SK-N-SH (cell line): ENCODE measurements around the gene ZNF474. TPM values are rescaled to one million over a fixed set of nuclear protein-coding genes. Genes with fewer than 3 reads are reported as not detected.

Experiments used
- CTCF ChIA-PET: fragments of 300-600, 350-600 bp; formaldehyde crosslinking; extraction: SDS; loops from one replicate; lab custom pipeline; 2021; lab: Yijun Ruan, JAX
- POLR2A ChIA-PET: fragments of 350-600 bp; sonication (Branson Sonifier 250); formaldehyde crosslinking; extraction: SDS; loops from one replicate; lab custom pipeline; 2020; ENCODE audit warnings: antibody characterized with exemption, inconsistent platforms; lab: Yijun Ruan, JAX
- DNase-seq: peaks from one replicate; pipeline ENCODE4 v3.0.0; 2012
- H2AFZ ChIP-seq: fragments of 200-600 bp; sonication (generic); 2 replicates; pipeline ENCODE4 v1.8.1; 2016; ENCODE audit warnings: antibody characterized with exemption, mild to moderate bottlenecking, low read depth
- H3F3A ChIP-seq: fragments of 200-600 bp; sonication (generic); replicated peaks from 2 replicates; pipeline ENCODE3; 2016; ENCODE audit warnings: antibody characterized with exemption, mild to moderate bottlenecking; ENCODE audit not compliant: insufficient read depth
- H3K27ac ChIP-seq, 2 experiments: fragments of 200-500 bp in 1 of 2; fragments of 200-600 bp in 1 of 2; sonication (Bioruptor generic) in 1 of 2; sonication (generic), shearing (Covaris generic) in 1 of 2; 2 replicates each; pipeline versions ENCODE4 v1.5.1 to v1.6.1; 2014 to 2016; ENCODE audit warnings: low read depth in 2 of 2, inconsistent platforms in 1 of 2, low read length in 1 of 2, mild to moderate bottlenecking in 1 of 2, mixed read lengths in 1 of 2
- H3K27me3 ChIP-seq: fragments of 200-600 bp; sonication (generic), shearing (Covaris generic); 2 replicates; pipeline ENCODE4 v1.6.1; 2016; ENCODE audit warnings: mixed run types; ENCODE audit not compliant: insufficient read depth
- H3K36me3 ChIP-seq, 2 experiments: fragments of 200-500 bp in 1 of 2; fragments of 200-600 bp in 1 of 2; sonication (Bioruptor generic) in 1 of 2; sonication (generic) in 1 of 2; replicated peaks in 1 of 2; 2 replicates each; pipeline versions ENCODE3 to v1.5.1; 2014 to 2016; ENCODE audit warnings: low read length in 1 of 2, mild to moderate bottlenecking in 1 of 2; ENCODE audit not compliant: insufficient read depth in 2 of 2, control insufficient read depth in 1 of 2
- H3K4me1 ChIP-seq, 2 experiments: fragments of 200-500 bp in 1 of 2; fragments of 200-600 bp in 1 of 2; sonication (Bioruptor generic) in 1 of 2; sonication (generic), shearing (Covaris generic) in 1 of 2; 2 replicates each; pipeline versions ENCODE4 v1.5.1 to v1.6.1; 2014 to 2016; ENCODE audit warnings: low read depth in 1 of 2, low read length in 1 of 2, mixed run types in 1 of 2; ENCODE audit not compliant: insufficient read depth in 2 of 2, control insufficient read depth in 1 of 2
- H3K4me2 ChIP-seq: fragments of 200-600 bp; sonication (generic), shearing (Covaris generic); 2 replicates; pipeline ENCODE4 v1.6.1; 2017; ENCODE audit warnings: mixed run types
- H3K4me3 ChIP-seq, 2 experiments: fragments of 200-500 bp in 1 of 2; fragments of 200-600 bp in 1 of 2; sonication (Bioruptor generic) in 1 of 2; sonication (generic), shearing (Covaris generic) in 1 of 2; 2 replicates each; pipeline versions ENCODE4 v1.5.1 to v1.8.1; 2014 to 2016; ENCODE audit warnings: low read depth in 2 of 2, inconsistent platforms in 1 of 2, low read length in 1 of 2, mild to moderate bottlenecking in 1 of 2, mixed read lengths in 1 of 2, moderate library complexity in 1 of 2
- H3K79me2 ChIP-seq: fragments of 200-600 bp; sonication (generic); 2 replicates; pipeline ENCODE4 v1.8.1; 2017; ENCODE audit warnings: mild to moderate bottlenecking; ENCODE audit not compliant: insufficient read depth
- H3K9ac ChIP-seq: fragments of 200-600 bp; sonication (generic); 2 replicates; pipeline ENCODE4 v1.6.1; 2017; ENCODE audit warnings: mixed run types
- H3K9me2 ChIP-seq: fragments of 200-600 bp; sonication (generic); 2 replicates; pipeline ENCODE4 v1.6.1; 2017; ENCODE audit warnings: mixed run types
- H3K9me3 ChIP-seq: fragments of 200-600 bp; sonication (generic); 2 replicates; pipeline ENCODE4 v1.6.1; 2017; ENCODE audit warnings: mixed run types, mild to moderate bottlenecking, moderate library complexity
- H4K20me1 ChIP-seq: fragments of 200-600 bp; sonication (generic); 2 replicates; pipeline ENCODE4 v1.6.1; 2017; ENCODE audit warnings: mild to moderate bottlenecking, mixed run types; ENCODE audit not compliant: insufficient read depth
- CHD2 ChIP-seq: fragments of 150-350 bp; IDR thresholded peaks from 2 replicates; pipeline ENCODE4 v1.6.1; 2018; ENCODE audit warnings: low read length; ENCODE audit not compliant: partially characterized antibody
- ELF1 ChIP-seq: IDR thresholded peaks from 2 replicates; pipeline ENCODE4 v1.4.0; 2012
- FOSL2 ChIP-seq: IDR thresholded peaks from 2 replicates; pipeline ENCODE4 v1.4.0; 2012; ENCODE audit warnings: low read depth, mild to moderate bottlenecking, moderate library complexity, borderline replicate concordance
- FOXJ3 ChIP-seq: sonication (generic); formaldehyde crosslinking; IDR thresholded peaks from 2 replicates; pipeline ENCODE4 v1.5.1; 2020; ENCODE audit warnings: mild to moderate bottlenecking, missing genetic modification reagents
- FOXM1 ChIP-seq: IDR thresholded peaks from 2 replicates; pipeline ENCODE4 v1.4.0; 2012; ENCODE audit warnings: low read depth, mild to moderate bottlenecking
- GATA2 ChIP-seq: sonication (generic); formaldehyde crosslinking; IDR thresholded peaks from 2 replicates; pipeline ENCODE4 v1.5.0; 2020; ENCODE audit warnings: mild to moderate bottlenecking, missing genetic modification reagents
- MXI1 ChIP-seq: IDR thresholded peaks from 2 replicates; pipeline ENCODE4 v1.6.1; 2012; ENCODE audit warnings: mild to moderate bottlenecking, low read depth, low read length, improper control_type of control experiment
- NFIC ChIP-seq: IDR thresholded peaks from 2 replicates; pipeline ENCODE4 v1.4.0; 2012; ENCODE audit warnings: borderline replicate concordance
- NRF1 ChIP-seq: IDR thresholded peaks from 2 replicates; pipeline ENCODE4 v1.6.1; 2012; ENCODE audit warnings: low read depth, mild to moderate bottlenecking, low read length
- POLR2AphosphoS5 ChIP-seq: IDR thresholded peaks from 2 replicates; pipeline ENCODE4 v1.6.1; 2012; ENCODE audit warnings: low read depth, low read length
- RAD21 ChIP-seq: IDR thresholded peaks from 2 replicates; pipeline ENCODE4 v1.6.1; 2012; ENCODE audit warnings: mild to moderate bottlenecking, low read length
- RCOR1 ChIP-seq: fragments of 150-350 bp; IDR thresholded peaks from 2 replicates; pipeline ENCODE4 v1.6.1; 2017; ENCODE audit warnings: antibody characterized with exemption, low read length
- RXRA ChIP-seq: IDR thresholded peaks from 2 replicates; pipeline ENCODE4 v1.4.0; 2012; ENCODE audit warnings: low read depth, mild to moderate bottlenecking, borderline replicate concordance
- SIN3A ChIP-seq: IDR thresholded peaks from 2 replicates; pipeline ENCODE4 v1.6.1; 2012; ENCODE audit warnings: low read depth, mild to moderate bottlenecking, low read length, moderate library complexity, borderline replicate concordance
- TAF1 ChIP-seq: IDR thresholded peaks from 2 replicates; pipeline ENCODE4 v1.6.1; 2012; ENCODE audit warnings: low read depth, mild to moderate bottlenecking, low read length, moderate library complexity, borderline replicate concordance
- TCF12 ChIP-seq: IDR thresholded peaks from 2 replicates; pipeline ENCODE4 v1.4.0; 2012
- WGBS: methylation state at CpG from one replicate; pipeline ENCODE4 v1.1.6; 2017; ENCODE audit warnings: low lambda C conversion rate; 5-methylcytosine and 5-hydroxymethylcytosine counted together
- polyA plus RNA-seq, 3 experiments: library from polyadenylated mRNA; depleted of rRNA; stranded (reverse); fragments of >200 nt; gene quantifications; 2 replicates each; pipeline ENCODE4 v1.2.3, GENCODE V29; 2012
- TF ChIP-seq, protein P1 (sequence below): IDR thresholded peaks from 2 replicates; pipeline ENCODE4 v1.4.0; 2012; ENCODE audit warnings: low read depth, borderline replicate concordance
- TF ChIP-seq, protein P2 (sequence below): fragments of 150-350 bp; IDR thresholded peaks from 2 replicates; pipeline ENCODE4 v1.6.1; 2016; ENCODE audit warnings: mild to moderate bottlenecking, low read depth, low read length
- TF ChIP-seq, protein P3 (sequence below): IDR thresholded peaks from 2 replicates; pipeline ENCODE4 v1.6.1; 2012; ENCODE audit warnings: mild to moderate bottlenecking, low read depth, low read length, moderate library complexity
- TF ChIP-seq, protein P4 (sequence below): fragments of 200-600 bp; sonication (generic); IDR thresholded peaks from 2 replicates; pipeline ENCODE4 v1.6.1; 2017; ENCODE audit warnings: antibody characterized with exemption, mild to moderate bottlenecking, moderate library complexity
- TF ChIP-seq, protein P5 (sequence below): IDR thresholded peaks from 2 replicates; pipeline ENCODE4; 2012
- TF ChIP-seq, protein P6 (sequence below): IDR thresholded peaks from 2 replicates; pipeline ENCODE4 v1.4.0; 2012; ENCODE audit warnings: low read depth, borderline replicate concordance

Gene ZNF474
- polyA plus RNA-seq, 1 of the 3 experiments (the other 2 are of a cell fraction): 0.08 TPM

DNA sequence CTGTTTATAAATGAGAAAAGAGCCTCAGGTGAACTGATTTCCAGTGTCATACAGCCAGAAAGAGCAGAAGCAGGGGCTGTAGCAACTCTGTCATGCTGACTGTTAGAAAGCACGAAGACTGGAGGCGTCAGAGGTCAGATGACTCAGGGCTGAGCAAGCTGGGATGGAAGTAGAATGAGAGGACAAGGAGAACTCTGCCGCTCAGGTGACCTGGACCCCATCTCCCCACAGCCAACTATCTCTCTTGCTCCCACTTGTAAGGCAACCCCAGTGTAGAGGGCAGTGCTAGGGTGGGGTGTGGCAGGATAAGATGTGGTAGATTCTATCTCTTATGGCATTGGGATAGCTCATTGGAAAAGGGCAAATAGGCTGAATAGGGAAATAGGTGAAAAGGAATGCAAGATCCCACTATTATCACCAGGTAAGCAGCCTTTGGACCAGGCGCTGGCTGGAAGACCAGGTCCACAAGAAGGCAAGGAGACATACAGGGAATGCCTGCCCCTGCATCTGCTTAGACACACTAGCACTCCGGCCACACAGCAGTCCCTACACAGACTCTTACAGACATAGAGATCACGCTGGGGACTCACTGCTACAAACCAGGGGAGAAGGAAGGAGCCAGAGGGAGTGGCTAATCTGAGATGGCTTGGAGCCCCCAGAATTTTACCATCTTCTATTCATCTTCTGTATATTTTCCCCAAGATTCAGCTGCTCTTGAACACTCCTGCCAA lies 30.1 kb upstream of the ZNF474 start:
- Histone ChIP-seq H2AFZ (peak overlapping the region; percentile 57), H4K20me1 (no peaks in the 10 kb centered on the region), H3K9me2 (no peaks in the 10 kb centered on the region), H3F3A (peaks cover 27% of the 10 kb centered on the region), H3K4me1 (peaks cover 0 to 19% of the 10 kb centered on the region in 2 experiments; a peak in 3 of 4 replicates), H3K4me2 (peak overlapping the region; percentile 53), H3K9ac (0 out of 2 replicates have a peak overlapping the region, but pooled peaks have one; percentile 21), H3K36me3 (no peaks in the 10 kb centered on the region), H3K27ac (peak overlapping the region in 1 of 2 experiments; percentile 61; a peak in 2 of 4 replicates), H3K9me3 (no peaks in the 10 kb centered on the region), H3K4me3 (no peak overlapping the region; a peak in 1 of 4 replicates), H3K27me3 (no peaks in the 10 kb centered on the region), H3K79me2 (no peaks in the 10 kb centered on the region)
- ChIA-PET CTCF (interaction anchor here (0.9 to 1.4 kb wide), 2 partner anchors 21 to 95 kb away, joined by 3 read pairs; partner anchors contain the start of gene LOX), POLR2A (no interaction called here)
- 45% methylated on average over 4 of the region's 6 CpGs for WGBS
- DNase-seq: no peak
- TF ChIP-seq POLR2AphosphoS5 (no peak), SIN3A (no peak), MXI1 (no peak), GATA2 (CRISPR knock-in tag) (no peak), NRF1 (no peak), RXRA (no peak; the same call in 1 of the 2 replicates), RAD21 (no peak), CHD2 (no peak), TAF1 (no peak), TCF12 (peak; percentile 46; the same call in 1 of the 2 replicates), FOXJ3 (no peak), ELF1 (no peak), FOSL2 (peak; percentile 73; the same call in 1 of the 2 replicates), FOXM1 (no peak), NFIC (no peak), RCOR1 (no peak)
- TF ChIP-seq, protein P1, sequence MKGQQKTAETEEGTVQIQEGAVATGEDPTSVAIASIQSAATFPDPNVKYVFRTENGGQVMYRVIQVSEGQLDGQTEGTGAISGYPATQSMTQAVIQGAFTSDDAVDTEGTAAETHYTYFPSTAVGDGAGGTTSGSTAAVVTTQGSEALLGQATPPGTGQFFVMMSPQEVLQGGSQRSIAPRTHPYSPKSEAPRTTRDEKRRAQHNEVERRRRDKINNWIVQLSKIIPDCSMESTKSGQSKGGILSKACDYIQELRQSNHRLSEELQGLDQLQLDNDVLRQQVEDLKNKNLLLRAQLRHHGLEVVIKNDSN: no peak
- TF ChIP-seq, protein P2, sequence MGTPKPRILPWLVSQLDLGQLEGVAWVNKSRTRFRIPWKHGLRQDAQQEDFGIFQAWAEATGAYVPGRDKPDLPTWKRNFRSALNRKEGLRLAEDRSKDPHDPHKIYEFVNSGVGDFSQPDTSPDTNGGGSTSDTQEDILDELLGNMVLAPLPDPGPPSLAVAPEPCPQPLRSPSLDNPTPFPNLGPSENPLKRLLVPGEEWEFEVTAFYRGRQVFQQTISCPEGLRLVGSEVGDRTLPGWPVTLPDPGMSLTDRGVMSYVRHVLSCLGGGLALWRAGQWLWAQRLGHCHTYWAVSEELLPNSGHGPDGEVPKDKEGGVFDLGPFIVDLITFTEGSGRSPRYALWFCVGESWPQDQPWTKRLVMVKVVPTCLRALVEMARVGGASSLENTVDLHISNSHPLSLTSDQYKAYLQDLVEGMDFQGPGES: no peak
- TF ChIP-seq, protein P3, sequence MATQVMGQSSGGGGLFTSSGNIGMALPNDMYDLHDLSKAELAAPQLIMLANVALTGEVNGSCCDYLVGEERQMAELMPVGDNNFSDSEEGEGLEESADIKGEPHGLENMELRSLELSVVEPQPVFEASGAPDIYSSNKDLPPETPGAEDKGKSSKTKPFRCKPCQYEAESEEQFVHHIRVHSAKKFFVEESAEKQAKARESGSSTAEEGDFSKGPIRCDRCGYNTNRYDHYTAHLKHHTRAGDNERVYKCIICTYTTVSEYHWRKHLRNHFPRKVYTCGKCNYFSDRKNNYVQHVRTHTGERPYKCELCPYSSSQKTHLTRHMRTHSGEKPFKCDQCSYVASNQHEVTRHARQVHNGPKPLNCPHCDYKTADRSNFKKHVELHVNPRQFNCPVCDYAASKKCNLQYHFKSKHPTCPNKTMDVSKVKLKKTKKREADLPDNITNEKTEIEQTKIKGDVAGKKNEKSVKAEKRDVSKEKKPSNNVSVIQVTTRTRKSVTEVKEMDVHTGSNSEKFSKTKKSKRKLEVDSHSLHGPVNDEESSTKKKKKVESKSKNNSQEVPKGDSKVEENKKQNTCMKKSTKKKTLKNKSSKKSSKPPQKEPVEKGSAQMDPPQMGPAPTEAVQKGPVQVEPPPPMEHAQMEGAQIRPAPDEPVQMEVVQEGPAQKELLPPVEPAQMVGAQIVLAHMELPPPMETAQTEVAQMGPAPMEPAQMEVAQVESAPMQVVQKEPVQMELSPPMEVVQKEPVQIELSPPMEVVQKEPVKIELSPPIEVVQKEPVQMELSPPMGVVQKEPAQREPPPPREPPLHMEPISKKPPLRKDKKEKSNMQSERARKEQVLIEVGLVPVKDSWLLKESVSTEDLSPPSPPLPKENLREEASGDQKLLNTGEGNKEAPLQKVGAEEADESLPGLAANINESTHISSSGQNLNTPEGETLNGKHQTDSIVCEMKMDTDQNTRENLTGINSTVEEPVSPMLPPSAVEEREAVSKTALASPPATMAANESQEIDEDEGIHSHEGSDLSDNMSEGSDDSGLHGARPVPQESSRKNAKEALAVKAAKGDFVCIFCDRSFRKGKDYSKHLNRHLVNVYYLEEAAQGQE: no peak
- TF ChIP-seq, protein P4, sequence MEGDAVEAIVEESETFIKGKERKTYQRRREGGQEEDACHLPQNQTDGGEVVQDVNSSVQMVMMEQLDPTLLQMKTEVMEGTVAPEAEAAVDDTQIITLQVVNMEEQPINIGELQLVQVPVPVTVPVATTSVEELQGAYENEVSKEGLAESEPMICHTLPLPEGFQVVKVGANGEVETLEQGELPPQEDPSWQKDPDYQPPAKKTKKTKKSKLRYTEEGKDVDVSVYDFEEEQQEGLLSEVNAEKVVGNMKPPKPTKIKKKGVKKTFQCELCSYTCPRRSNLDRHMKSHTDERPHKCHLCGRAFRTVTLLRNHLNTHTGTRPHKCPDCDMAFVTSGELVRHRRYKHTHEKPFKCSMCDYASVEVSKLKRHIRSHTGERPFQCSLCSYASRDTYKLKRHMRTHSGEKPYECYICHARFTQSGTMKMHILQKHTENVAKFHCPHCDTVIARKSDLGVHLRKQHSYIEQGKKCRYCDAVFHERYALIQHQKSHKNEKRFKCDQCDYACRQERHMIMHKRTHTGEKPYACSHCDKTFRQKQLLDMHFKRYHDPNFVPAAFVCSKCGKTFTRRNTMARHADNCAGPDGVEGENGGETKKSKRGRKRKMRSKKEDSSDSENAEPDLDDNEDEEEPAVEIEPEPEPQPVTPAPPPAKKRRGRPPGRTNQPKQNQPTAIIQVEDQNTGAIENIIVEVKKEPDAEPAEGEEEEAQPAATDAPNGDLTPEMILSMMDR: no peak
- TF ChIP-seq, protein P5, sequence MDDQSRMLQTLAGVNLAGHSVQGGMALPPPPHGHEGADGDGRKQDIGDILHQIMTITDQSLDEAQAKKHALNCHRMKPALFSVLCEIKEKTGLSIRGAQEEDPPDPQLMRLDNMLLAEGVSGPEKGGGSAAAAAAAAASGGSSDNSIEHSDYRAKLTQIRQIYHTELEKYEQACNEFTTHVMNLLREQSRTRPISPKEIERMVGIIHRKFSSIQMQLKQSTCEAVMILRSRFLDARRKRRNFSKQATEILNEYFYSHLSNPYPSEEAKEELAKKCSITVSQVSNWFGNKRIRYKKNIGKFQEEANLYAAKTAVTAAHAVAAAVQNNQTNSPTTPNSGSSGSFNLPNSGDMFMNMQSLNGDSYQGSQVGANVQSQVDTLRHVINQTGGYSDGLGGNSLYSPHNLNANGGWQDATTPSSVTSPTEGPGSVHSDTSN: peak; percentile 23; the same call in 1 of the 2 replicates
- TF ChIP-seq, protein P6, sequence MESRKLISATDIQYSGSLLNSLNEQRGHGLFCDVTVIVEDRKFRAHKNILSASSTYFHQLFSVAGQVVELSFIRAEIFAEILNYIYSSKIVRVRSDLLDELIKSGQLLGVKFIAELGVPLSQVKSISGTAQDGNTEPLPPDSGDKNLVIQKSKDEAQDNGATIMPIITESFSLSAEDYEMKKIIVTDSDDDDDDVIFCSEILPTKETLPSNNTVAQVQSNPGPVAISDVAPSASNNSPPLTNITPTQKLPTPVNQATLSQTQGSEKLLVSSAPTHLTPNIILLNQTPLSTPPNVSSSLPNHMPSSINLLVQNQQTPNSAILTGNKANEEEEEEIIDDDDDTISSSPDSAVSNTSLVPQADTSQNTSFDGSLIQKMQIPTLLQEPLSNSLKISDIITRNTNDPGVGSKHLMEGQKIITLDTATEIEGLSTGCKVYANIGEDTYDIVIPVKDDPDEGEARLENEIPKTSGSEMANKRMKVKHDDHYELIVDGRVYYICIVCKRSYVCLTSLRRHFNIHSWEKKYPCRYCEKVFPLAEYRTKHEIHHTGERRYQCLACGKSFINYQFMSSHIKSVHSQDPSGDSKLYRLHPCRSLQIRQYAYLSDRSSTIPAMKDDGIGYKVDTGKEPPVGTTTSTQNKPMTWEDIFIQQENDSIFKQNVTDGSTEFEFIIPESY: no peak
